ENCODE results near the gene WEE2. TPM values are rescaled to one million over a fixed set of nuclear protein-coding genes. Genes with fewer than 3 reads are reported as not detected.
A peak's percentile ranks its signal among the peaks of the same experiment; 100 is the strongest.

The WEE2 gene
- total and polyA plus RNA-seq, 9 of the 15 experiments (the other 6 are each of a cell fraction or from before 2014, with no cell fraction given), result not detected

DNA sequence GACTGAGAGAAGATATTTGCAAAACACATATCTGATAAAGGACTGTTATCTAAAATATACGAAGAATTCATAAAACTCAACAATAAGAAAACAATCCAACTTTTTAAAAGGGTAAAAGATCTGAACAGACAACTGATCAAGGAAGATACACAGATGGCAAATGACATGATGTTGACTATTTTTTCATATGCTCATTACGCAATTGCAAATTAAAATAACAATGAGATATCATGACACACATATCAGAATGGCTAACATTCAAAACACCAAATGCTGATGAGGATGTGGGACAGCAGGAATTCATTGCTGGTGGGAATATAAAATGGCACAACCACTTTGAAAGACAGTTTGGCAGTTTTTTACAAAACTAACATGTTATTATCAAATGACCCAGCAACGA lies 15.1 kb upstream of the WEE2 start:
- H3K36me3 ChIP-seq (ENCODE audit: control insufficient read depth, insufficient read depth, low read length), result no peaks in the 10 kb centered on the region
- intact Hi-C loops (cut with micrococcal nuclease) (no loop called here), in situ Hi-C loops (cut with MboI) (no loop called here)
- no TSS peak for BruUV-seq (replicated peaks)
- WGBS (ENCODE audit: insufficient coverage, low coverage, missing lambda C conversion rate), result 0% methylated on average over 3 of the region's 3 CpGs
- FAIRE-seq (no peak), ATAC-seq (no peak), DNase-seq (ENCODE audit: extremely low read depth in 1 of 4, low spot score in 3 of 4) (no peak)
- H3K4me2 ChIP-seq (ENCODE audit: insufficient read depth, low read length), result no peak overlapping the region
- ChIA-PET CTCF (ENCODE audit: low intra/inter-chr PET ratio) (no interaction called here), POLR2A (interaction anchor here (1.0 kb wide), 2 partner anchors 10 to 32 kb away, joined by 3 read pairs; no protein-coding TSS in a partner anchor)
- H3K9ac ChIP-seq (ENCODE audit: insufficient read depth in 1 of 2, low read depth in 2 of 2, low read length in 2 of 2), result no peak overlapping the region
- no peaks in the 10 kb centered on the region for H3K9me1 ChIP-seq (ENCODE audit: control insufficient read depth, insufficient read depth, low read length)
- H2AFZ ChIP-seq (ENCODE audit: low read depth, low read length), result no peak overlapping the region
- H3K27me3 ChIP-seq (ENCODE audit: control insufficient read depth in 2 of 2, insufficient read depth in 2 of 2, low read length in 2 of 2), result peaks cover 24 to 28% of the 10 kb centered on the region in 2 experiments; a peak in 4 of 5 replicates
- H3K27ac ChIP-seq (ENCODE audit: extremely low read depth, low read depth, low read length), result no peak overlapping the region
- TF ChIP-seq COPS2 (conservative IDR thresholded peaks at IDR 0.05) (no peak), SRF (CRISPR knock-in tag; IDR thresholded peaks at IDR 0.05) (no peak), STAT5A (IDR thresholded peaks at IDR 0.05; ENCODE audit: borderline replicate concordance, low read length) (no peak), CREB1 (IDR thresholded peaks at IDR 0.05) (no peak), CREB1 (CRISPR knock-in tag; IDR thresholded peaks at IDR 0.05) (no peak), CEBPB (tag; IDR thresholded peaks at IDR 0.05) (peak; percentile 27; the same call in 1 of the 2 replicates), HMG20B (CRISPR knock-in tag; IDR thresholded peaks at IDR 0.05) (no peak), CEBPG (CRISPR knock-in tag; IDR thresholded peaks at IDR 0.05) (no peak), CEBPG (tag; conservative IDR thresholded peaks at IDR 0.05 in 1 of 2, IDR thresholded peaks at IDR 0.05 in 1 of 2) (peak in 1 of 2 experiments; percentile 48; a peak in 2 of 4 replicates), ZNF764 (CRISPR knock-in tag; IDR thresholded peaks at IDR 0.05; ENCODE audit: low read depth) (no peak)
- TF ChIP-seq, protein P1, sequence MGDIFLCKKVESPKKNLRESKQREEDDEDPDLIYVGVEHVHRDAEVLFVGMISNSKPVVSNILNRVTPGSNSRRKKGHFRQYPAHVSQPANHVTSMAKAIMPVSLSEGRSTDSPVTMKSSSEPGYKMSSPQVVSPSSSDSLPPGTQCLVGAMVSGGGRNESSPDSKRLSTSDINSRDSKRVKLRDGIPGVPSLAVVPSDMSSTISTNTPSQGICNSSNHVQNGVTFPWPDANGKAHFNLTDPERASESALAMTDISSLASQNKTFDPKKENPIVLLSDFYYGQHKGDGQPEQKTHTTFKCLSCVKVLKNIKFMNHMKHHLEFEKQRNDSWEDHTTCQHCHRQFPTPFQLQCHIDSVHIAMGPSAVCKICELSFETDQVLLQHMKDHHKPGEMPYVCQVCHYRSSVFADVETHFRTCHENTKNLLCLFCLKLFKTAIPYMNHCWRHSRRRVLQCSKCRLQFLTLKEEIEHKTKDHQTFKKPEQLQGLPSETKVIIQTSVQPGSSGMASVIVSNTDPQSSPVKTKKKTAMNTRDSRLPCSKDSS (IDR thresholded peaks at IDR 0.05; ENCODE audit: low read depth, partially characterized antibody), result no peak
- TF ChIP-seq, protein P2, sequence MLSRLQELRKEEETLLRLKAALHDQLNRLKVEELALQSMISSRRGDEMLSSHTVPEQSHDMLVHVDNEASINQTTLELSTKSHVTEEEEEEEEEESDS (CRISPR knock-in tag; IDR thresholded peaks at IDR 0.05), result no peak
- TF ChIP-seq, protein P3, sequence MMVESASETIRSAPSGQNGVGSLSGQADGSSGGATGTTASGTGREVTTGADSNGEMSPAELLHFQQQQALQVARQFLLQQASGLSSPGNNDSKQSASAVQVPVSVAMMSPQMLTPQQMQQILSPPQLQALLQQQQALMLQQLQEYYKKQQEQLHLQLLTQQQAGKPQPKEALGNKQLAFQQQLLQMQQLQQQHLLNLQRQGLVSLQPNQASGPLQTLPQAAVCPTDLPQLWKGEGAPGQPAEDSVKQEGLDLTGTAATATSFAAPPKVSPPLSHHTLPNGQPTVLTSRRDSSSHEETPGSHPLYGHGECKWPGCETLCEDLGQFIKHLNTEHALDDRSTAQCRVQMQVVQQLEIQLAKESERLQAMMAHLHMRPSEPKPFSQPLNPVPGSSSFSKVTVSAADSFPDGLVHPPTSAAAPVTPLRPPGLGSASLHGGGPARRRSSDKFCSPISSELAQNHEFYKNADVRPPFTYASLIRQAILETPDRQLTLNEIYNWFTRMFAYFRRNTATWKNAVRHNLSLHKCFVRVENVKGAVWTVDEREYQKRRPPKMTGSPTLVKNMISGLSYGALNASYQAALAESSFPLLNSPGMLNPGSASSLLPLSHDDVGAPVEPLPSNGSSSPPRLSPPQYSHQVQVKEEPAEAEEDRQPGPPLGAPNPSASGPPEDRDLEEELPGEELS (CRISPR knock-in tag; IDR thresholded peaks at IDR 0.05; ENCODE audit: borderline replicate concordance), result no peak
- TF ChIP-seq, protein P4, sequence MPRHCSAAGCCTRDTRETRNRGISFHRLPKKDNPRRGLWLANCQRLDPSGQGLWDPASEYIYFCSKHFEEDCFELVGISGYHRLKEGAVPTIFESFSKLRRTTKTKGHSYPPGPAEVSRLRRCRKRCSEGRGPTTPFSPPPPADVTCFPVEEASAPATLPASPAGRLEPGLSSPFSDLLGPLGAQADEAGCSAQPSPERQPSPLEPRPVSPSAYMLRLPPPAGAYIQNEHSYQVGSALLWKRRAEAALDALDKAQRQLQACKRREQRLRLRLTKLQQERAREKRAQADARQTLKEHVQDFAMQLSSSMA (CRISPR knock-in tag; IDR thresholded peaks at IDR 0.05), result no peak
- H4K20me1 ChIP-seq (replicated peaks; ENCODE audit: control insufficient read depth, insufficient read depth, low read length), result no peaks in the 10 kb centered on the region; the same call in 1 of the 2 replicates
- no peak overlapping the region for H3K4me3 ChIP-seq
- H3K9me3 ChIP-seq (replicated peaks; ENCODE audit: control insufficient read depth, insufficient read depth, low read depth, low read length), result no peaks in the 10 kb centered on the region
- H3K79me2 ChIP-seq (ENCODE audit: control insufficient read depth, insufficient read depth, low read length), result no peaks in the 10 kb centered on the region
- no peaks in the 10 kb centered on the region for H3K4me1 ChIP-seq (replicated peaks in 1 of 2; ENCODE audit: control insufficient read depth in 2 of 2, insufficient read depth in 2 of 2, low read length in 2 of 2)

Measured in K562 (cell line).